Measurements from ENCODE around the gene TPRA1. TPM values are rescaled to one million over a fixed set of nuclear protein-coding genes. Genes with fewer than 3 reads are reported as not detected.
A peak's percentile ranks its signal among the peaks of the same experiment; 100 is the strongest.

TPRA1 gene
- 20.3 to 24.2 TPM (median 22.0 TPM) in 3 replicates for total RNA-seq (2021)
- Bru-seq, nascent RNA: percentile 58 among the genes with signal in this experiment
- long read RNA-seq, experiment 1, transcript TPRA1-202 (11 exons, 1,933 nt): major isoform, 51 of 110 reads
- long read RNA-seq, experiment 1, partial matches to known transcripts: 5 of 110 reads
- long read RNA-seq, experiment 1, other reads (novel, unspliced or antisense): 48 of 110 reads
- long read RNA-seq, experiment 2, transcript TPRA1-202 (11 exons, 1,933 nt): major isoform, 12 of 27 reads
- long read RNA-seq, experiment 2, partial matches to known transcripts: 3 of 27 reads
- long read RNA-seq, experiment 2, other reads (novel, unspliced or antisense): 11 of 27 reads
- long read RNA-seq, experiment 3, partial matches to known transcripts: 5 of 13 reads
- long read RNA-seq, experiment 3, other reads (novel, unspliced or antisense): 8 of 13 reads

GRCh38 chr3:127590593-127591465 lies at the start of gene TPRA1:
Gene TPRA1, minus strand, starts transcription at chr3:127590733. Its CDS starts 10,587 bp downstream, at chr3:127580146.
- ATAC-seq: peak; percentile 90
- ChIA-PET POLR2A (interaction anchor here (0.6 to 1.2 kb wide), 4 partner anchors 8 to 37 kb away, joined by 4 to 5 read pairs (median 4); no protein-coding TSS in a partner anchor), CTCF (interaction anchor here (0.6 to 7.1 kb wide), 5 partner anchors 9 to 485 kb away, joined by 3 to 72 read pairs (median 3); no protein-coding TSS in a partner anchor)
- TF ChIP-seq ZNF416 (CRISPR knock-in tag; IDR thresholded peaks at IDR 0.05) (no peak), NFYB (CRISPR knock-in tag; conservative IDR thresholded peaks at IDR 0.05; ENCODE audit: low read depth) (peak; percentile 73), ARID4B (CRISPR knock-in tag; IDR thresholded peaks at IDR 0.05; ENCODE audit: borderline replicate concordance) (0 out of 2 replicates have a peak, but pooled peaks have one; percentile 66), ERG (CRISPR knock-in tag; IDR thresholded peaks at IDR 0.05) (no peak), TEAD1 (CRISPR knock-in tag; IDR thresholded peaks at IDR 0.05) (0 out of 2 replicates have a peak, but pooled peaks have one; percentile 65), USF2 (CRISPR knock-in tag; IDR thresholded peaks at IDR 0.05) (peak; percentile 16; the same call in 1 of the 2 replicates), KAT7 (CRISPR knock-in tag; IDR thresholded peaks at IDR 0.05; ENCODE audit: borderline replicate concordance) (no peak), FOXP1 (CRISPR knock-in tag; IDR thresholded peaks at IDR 0.05; ENCODE audit: borderline replicate concordance) (peak; percentile 78), USF1 (CRISPR knock-in tag; IDR thresholded peaks at IDR 0.05) (peak; percentile 34; the same call in 1 of the 2 replicates), GABPB1 (CRISPR knock-in tag; IDR thresholded peaks at IDR 0.05) (0 out of 2 replicates have a peak, but pooled peaks have one; percentile 18), ZSCAN18 (CRISPR knock-in tag; IDR thresholded peaks at IDR 0.05) (no peak), ETV6 (CRISPR knock-in tag; IDR thresholded peaks at IDR 0.05) (no peak), SMAD3 (CRISPR knock-in tag; IDR thresholded peaks at IDR 0.05; ENCODE audit: borderline replicate concordance) (no peak), PRDM15 (CRISPR knock-in tag; IDR thresholded peaks at IDR 0.05) (peak; percentile 80), SP1 (CRISPR knock-in tag; conservative IDR thresholded peaks at IDR 0.05) (peak; percentile 85), RELA (CRISPR knock-in tag; IDR thresholded peaks at IDR 0.05; ENCODE audit: borderline replicate concordance) (no peak), NR1H2 (CRISPR knock-in tag; IDR thresholded peaks at IDR 0.05) (no peak), IRF2 (CRISPR knock-in tag; IDR thresholded peaks at IDR 0.05; ENCODE audit: borderline replicate concordance, low read depth) (no peak), JUN (CRISPR knock-in tag; IDR thresholded peaks at IDR 0.05) (no peak), CBFB (CRISPR knock-in tag; IDR thresholded peaks at IDR 0.05; ENCODE audit: low read depth) (0 out of 2 replicates have a peak, but pooled peaks have one; percentile 35)

More at GRCh38 chr3:127590593-127591465, at the start of gene TPRA1:
- DNase-seq (ENCODE audit: low spot score): peak; percentile 79
- Mint-ChIP-seq H3K9me3 (no peaks in the 10 kb centered on the region), H3K27me3 (ENCODE audit: low read depth) (peaks cover 7% of the 10 kb centered on the region), H3K4me1 (peaks cover 19% of the 10 kb centered on the region), H3K27ac (peak within 1 kb of the TSS; percentile 90), H3K36me3 (0 out of 2 replicates have a peak, but pooled peaks cover 2% of the 10 kb centered on the region), H3K4me3 (peak within 1 kb of the TSS; percentile 86)
